SU-DHL-6 (cell line): ENCODE results near the gene HLA-DMB.

Source experiments
- EZH2phosphoT487 ChIP-seq: fragments of 200-600 bp; sonication (generic), shearing (Covaris generic); conservative IDR thresholded peaks from 2 replicates; pipeline ENCODE4 v1.6.1; 2018; ENCODE audit warnings: mild to moderate bottlenecking, antibody characterized with exemption, low read length, moderate library complexity, mixed read lengths
- TF ChIP-seq, protein P1 (sequence below): fragments of 200-600 bp; sonication (generic); IDR thresholded peaks from one replicate; pipeline ENCODE4 v1.5.1; 2017; ENCODE audit warnings: antibody characterized with exemption, mild to moderate bottlenecking, low read length, moderate library complexity; ENCODE audit not compliant: insufficient read depth, poor library complexity, severe bottlenecking

GRCh38 chr6:32946893-32947292, 6.1 kb upstream of the HLA-DMB start:
- TF ChIP-seq, protein P1, sequence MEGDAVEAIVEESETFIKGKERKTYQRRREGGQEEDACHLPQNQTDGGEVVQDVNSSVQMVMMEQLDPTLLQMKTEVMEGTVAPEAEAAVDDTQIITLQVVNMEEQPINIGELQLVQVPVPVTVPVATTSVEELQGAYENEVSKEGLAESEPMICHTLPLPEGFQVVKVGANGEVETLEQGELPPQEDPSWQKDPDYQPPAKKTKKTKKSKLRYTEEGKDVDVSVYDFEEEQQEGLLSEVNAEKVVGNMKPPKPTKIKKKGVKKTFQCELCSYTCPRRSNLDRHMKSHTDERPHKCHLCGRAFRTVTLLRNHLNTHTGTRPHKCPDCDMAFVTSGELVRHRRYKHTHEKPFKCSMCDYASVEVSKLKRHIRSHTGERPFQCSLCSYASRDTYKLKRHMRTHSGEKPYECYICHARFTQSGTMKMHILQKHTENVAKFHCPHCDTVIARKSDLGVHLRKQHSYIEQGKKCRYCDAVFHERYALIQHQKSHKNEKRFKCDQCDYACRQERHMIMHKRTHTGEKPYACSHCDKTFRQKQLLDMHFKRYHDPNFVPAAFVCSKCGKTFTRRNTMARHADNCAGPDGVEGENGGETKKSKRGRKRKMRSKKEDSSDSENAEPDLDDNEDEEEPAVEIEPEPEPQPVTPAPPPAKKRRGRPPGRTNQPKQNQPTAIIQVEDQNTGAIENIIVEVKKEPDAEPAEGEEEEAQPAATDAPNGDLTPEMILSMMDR: no peak
- no peak for TF ChIP-seq EZH2phosphoT487
